LNCaP clone FGC (cell line): ENCODE measurements around the gene TMCO4.
A peak's percentile ranks its signal among the peaks of the same experiment; 100 is the strongest.

Experiments used
- DNase-seq: peaks from one replicate; pipeline ENCODE4 v3.0.0-alpha.2; 2011; ENCODE audit warnings: low read depth
- H3K4me3 ChIP-seq: 2 replicates; pipeline ENCODE4 v1.5.1; 2011; ENCODE audit warnings: mild to moderate bottlenecking, low read depth, low read length, control low read depth
- CTCF ChIP-seq: IDR thresholded peaks from 2 replicates; pipeline ENCODE4 v1.5.1; 2012; ENCODE audit warnings: mild to moderate bottlenecking; ENCODE audit not compliant: control insufficient read depth, insufficient read depth; ENCODE audit errors: extremely low read depth

TMCO4 gene

GRCh38 chr1:19720174-19720573 is 79.5 kb downstream of the TMCO4 start:
- DNase-seq, result no peak
- H3K4me3 ChIP-seq, result no peak overlapping the region
- no peak for TF ChIP-seq CTCF

- no peak overlapping the region for H3K4me3 ChIP-seq
- TF ChIP-seq CTCF, result no peak
- no peak for DNase-seq
Measured at GRCh38 chr1:19717467-19717866, 82.2 kb downstream of the TMCO4 start.

- peak; percentile 77 for DNase-seq
- no peak overlapping the region for H3K4me3 ChIP-seq
- peak; percentile 67 for TF ChIP-seq CTCF
Measured at GRCh38 chr1:19715334-19716203, 84.1 kb downstream of the TMCO4 start.

- H3K4me3 ChIP-seq, result no peak overlapping the region
- no peak for DNase-seq
- no peak for TF ChIP-seq CTCF
Measured at GRCh38 chr1:19712928-19713327, 86.8 kb downstream of the TMCO4 start.

- no peak for TF ChIP-seq CTCF
- no peak for DNase-seq
- no peak overlapping the region for H3K4me3 ChIP-seq
Measured at GRCh38 chr1:19710825-19711611, 88.7 kb downstream of the TMCO4 start.

GRCh38 chr1:19709260-19709793 is 90.4 kb downstream of the TMCO4 start:
- no peak for TF ChIP-seq CTCF
- no peak for DNase-seq
- H3K4me3 ChIP-seq, result no peak overlapping the region
